HT1080 (cell line): ENCODE results near the gene LAMC3. TPM values are rescaled to one million over a fixed set of nuclear protein-coding genes. Genes with fewer than 3 reads are reported as not detected.
A peak's percentile ranks its signal among the peaks of the same experiment; 100 is the strongest.
"Not testable (repeated sequence)": the region's sequence is repeated elsewhere in the genome, so short reads cannot be mapped to it uniquely, and the experiment has no call there.

Source experiments
- DNase-seq: peaks from one replicate; pipeline ENCODE4 v3.0.0-alpha.2; 2015; ENCODE audit warnings: low read depth
- total RNA-seq: library from RNA; depleted of rRNA; stranded (reverse); fragments of >200 nt; shearing (Covaris generic); gene quantifications from 2 replicates; pipeline ENCODE4 v1.2.3, GENCODE V29; 2014

The LAMC3 gene
- total RNA-seq, 1 experiment from 2014 or later, result 0.29 TPM

- DNase-seq, result no peak
Measured at GRCh38 chr9:130991778-130992681, 16.9 kb upstream of the LAMC3 start.

GRCh38 chr9:130992682-130993032 is 16.3 kb upstream of the LAMC3 start:
- no peak for DNase-seq

GRCh38 chr9:130993303-130994030 is 15.5 kb upstream of the LAMC3 start:
- DNase-seq, result no peak

GRCh38 chr9:130994135-130995085 is 14.6 kb upstream of the LAMC3 start:
- peak; percentile 32 for DNase-seq

GRCh38 chr9:130995086-130996011 is 13.6 kb upstream of the LAMC3 start:
- peak; percentile 68 for DNase-seq

- no peak for DNase-seq
Measured at GRCh38 chr9:130996205-130996604, 12.8 kb upstream of the LAMC3 start.

- DNase-seq, result no peak
Measured at GRCh38 chr9:130996676-130997394, 12.1 kb upstream of the LAMC3 start.

GRCh38 chr9:130997395-130997684 is 11.6 kb upstream of the LAMC3 start:
- no peak for DNase-seq

GRCh38 chr9:130997925-130998596 is 10.9 kb upstream of the LAMC3 start:
- peak; percentile 73 for DNase-seq

- DNase-seq, result no peak
Measured at GRCh38 chr9:130998597-130999244, 10.3 kb upstream of the LAMC3 start.

- no peak for DNase-seq
Measured at GRCh38 chr9:130999245-130999623, 9.7 kb upstream of the LAMC3 start.

- not testable (repeated sequence) for DNase-seq
Measured at GRCh38 chr9:131000526-131000925, 8.4 kb upstream of the LAMC3 start.

GRCh38 chr9:131001021-131001420 is 8.0 kb upstream of the LAMC3 start:
- DNase-seq, result no peak

GRCh38 chr9:131001990-131002389 is 7.0 kb upstream of the LAMC3 start:
- DNase-seq, result no peak

- no peak for DNase-seq
Measured at GRCh38 chr9:131006601-131007000, 2.4 kb upstream of the LAMC3 start.

- DNase-seq, result no peak
Measured at GRCh38 chr9:131008086-131008485, 888 bp upstream of the LAMC3 start.

- DNase-seq, result no peak
Measured at GRCh38 chr9:131008563-131008908, 438 bp upstream of the LAMC3 start.

GRCh38 chr9:131010482-131011273 is 1.7 kb downstream of the LAMC3 start:
- DNase-seq, result no peak
